H1 (cell line): ENCODE measurements around the gene IDI1. TPM values are rescaled to one million over a fixed set of nuclear protein-coding genes. Genes with fewer than 3 reads are reported as not detected.

Experiments used
- BCL11A ChIP-seq, 2 experiments: IDR thresholded peaks; one replicate each; pipeline ENCODE4 v1.6.1; 2011; ENCODE audit warnings: low read depth in 2 of 2, low read length in 2 of 2, mild to moderate bottlenecking in 2 of 2
- CHD1 ChIP-seq: IDR thresholded peaks from 2 replicates; pipeline ENCODE4 v1.6.1; 2012; ENCODE audit warnings: low read depth, low read length, improper control_type of control experiment
- CTBP2 ChIP-seq: IDR thresholded peaks from 2 replicates; pipeline ENCODE4 v1.7.0; 2011; ENCODE audit warnings: borderline replicate concordance, mild to moderate bottlenecking, moderate library complexity, mixed read lengths, low read length; ENCODE audit not compliant: insufficient read depth, insufficient read length
- EZH2 ChIP-seq: fragments of 200-600 bp; sonication (generic); IDR thresholded peaks from 2 replicates; pipeline ENCODE4 v1.7.1; 2012; ENCODE audit warnings: low read depth, mild to moderate bottlenecking, moderate library complexity, low read length, inconsistent platforms; ENCODE audit not compliant: severe bottlenecking
- SIRT6 ChIP-seq: IDR thresholded peaks from one replicate; pipeline ENCODE4 v1.7.1; 2012; ENCODE audit warnings: low read length, inconsistent platforms
- SIX5 ChIP-seq: IDR thresholded peaks from 2 replicates; pipeline ENCODE4 v1.6.1; 2011; ENCODE audit warnings: mild to moderate bottlenecking, low read depth, low read length
- polyA plus RNA-seq, 7 experiments: library from polyadenylated mRNA; depleted of rRNA in 3 of 7; stranded (reverse) in 5 of 7; unstranded in 2 of 7; fragments of >200 nt in 5 of 7; fragments of 200-250 nt in 2 of 7; gene quantifications; 1 replicate in 5 of 7; 2 replicates in 1 of 7; 4 replicates in 1 of 7; pipeline versions ENCODE4 v1.2.1 to v1.2.3, GENCODE V29; 2011 to 2013; ENCODE audit warnings: missing spikeins in 2 of 7, mixed read lengths in 2 of 7
- total RNA-seq: library from RNA; stranded (reverse); fragmentation: NEBNext Ultra II Directional; extraction: Animal tissue kit (Norgen Biotek cat#: 25700); gene quantifications from 2 replicates; pipeline ENCODE4 v1.2.1, GENCODE V29; 2021

IDI1 gene
- total and polyA plus RNA-seq, 2 of the 8 experiments (the other 6 are each of a cell fraction or from before 2014, with no cell fraction given), result 35.3 to 56.6 TPM

- no peak for TF ChIP-seq CTBP2
- TF ChIP-seq EZH2, result no peak
- TF ChIP-seq BCL11A (IDR thresholded peaks at IDR 0.05; ENCODE audit: low read depth in 2 of 2, low read length in 2 of 2), result no peak
- TF ChIP-seq SIRT6, result no peak
- no peak for TF ChIP-seq CHD1
- TF ChIP-seq SIX5, result no peak
Measured at GRCh38 chr10:1035201-1035600, 13.7 kb downstream of the IDI1 start (continued).
